Measurements from ENCODE around the gene PTPRE.

Gene PTPRE

GRCh38 chr10:128049226-128050120 is 142.6 kb downstream of the PTPRE start:
- Histone ChIP-seq H3K9ac (no peak overlapping the region), H3K4me2 (no peak overlapping the region), H3K36me3 (ENCODE audit: insufficient read depth) (no peaks in the 10 kb centered on the region), H3K27me3 (ENCODE audit: insufficient read depth, low read depth) (no peaks in the 10 kb centered on the region), H3K4me1 (ENCODE audit: low read depth, poor library complexity, severe bottlenecking) (no peaks in the 10 kb centered on the region), H2AFZ (ENCODE audit: low read depth) (no peak overlapping the region), H3K4me3 (IDR thresholded peaks at IDR 0.05; ENCODE audit: insufficient read depth, low read depth, low read length) (no peak overlapping the region), H4K20me1 (ENCODE audit: insufficient read depth) (no peaks in the 10 kb centered on the region), H3K27ac (no peak overlapping the region), H3K79me2 (ENCODE audit: insufficient read depth, low read depth) (no peaks in the 10 kb centered on the region)
- TF ChIP-seq CTCF (conservative IDR thresholded peaks at IDR 0.05; ENCODE audit: low read depth, low read length): no peak

- no peak overlapping the region for H3K27ac ChIP-seq
- H2AFZ ChIP-seq (ENCODE audit: low read depth): no peak overlapping the region
- TF ChIP-seq CTCF (conservative IDR thresholded peaks at IDR 0.05; ENCODE audit: low read depth, low read length): no peak
- no peak overlapping the region for H3K4me3 ChIP-seq (IDR thresholded peaks at IDR 0.05; ENCODE audit: insufficient read depth, low read depth, low read length)
- no peaks in the 10 kb centered on the region for H3K4me1 ChIP-seq (ENCODE audit: low read depth, poor library complexity, severe bottlenecking)
- no peaks in the 10 kb centered on the region for H3K79me2 ChIP-seq (ENCODE audit: insufficient read depth, low read depth)
- H3K9ac ChIP-seq: no peak overlapping the region
- H3K36me3 ChIP-seq (ENCODE audit: insufficient read depth): no peaks in the 10 kb centered on the region
- H3K4me2 ChIP-seq: no peak overlapping the region
- H3K27me3 ChIP-seq (ENCODE audit: insufficient read depth, low read depth): no peaks in the 10 kb centered on the region
- no peaks in the 10 kb centered on the region for H4K20me1 ChIP-seq (ENCODE audit: insufficient read depth)
Observed at GRCh38 chr10:128050121-128050516, 143.2 kb downstream of the PTPRE start.

GRCh38 chr10:128050936-128051335 is 144.0 kb downstream of the PTPRE start:
- no peaks in the 10 kb centered on the region for H3K27me3 ChIP-seq (ENCODE audit: insufficient read depth, low read depth)
- TF ChIP-seq CTCF (conservative IDR thresholded peaks at IDR 0.05; ENCODE audit: low read depth, low read length): no peak
- no peaks in the 10 kb centered on the region for H4K20me1 ChIP-seq (ENCODE audit: insufficient read depth)
- no peaks in the 10 kb centered on the region for H3K4me1 ChIP-seq (ENCODE audit: low read depth, poor library complexity, severe bottlenecking)
- H2AFZ ChIP-seq (ENCODE audit: low read depth): no peak overlapping the region
- no peak overlapping the region for H3K9ac ChIP-seq
- H3K27ac ChIP-seq: no peak overlapping the region
- no peak overlapping the region for H3K4me3 ChIP-seq (IDR thresholded peaks at IDR 0.05; ENCODE audit: insufficient read depth, low read depth, low read length)
- no peaks in the 10 kb centered on the region for H3K79me2 ChIP-seq (ENCODE audit: insufficient read depth, low read depth)
- H3K36me3 ChIP-seq (ENCODE audit: insufficient read depth): no peaks in the 10 kb centered on the region
- no peak overlapping the region for H3K4me2 ChIP-seq

- Histone ChIP-seq H2AFZ (ENCODE audit: low read depth) (no peak overlapping the region), H3K4me1 (ENCODE audit: low read depth, poor library complexity, severe bottlenecking) (no peaks in the 10 kb centered on the region), H3K4me3 (IDR thresholded peaks at IDR 0.05; ENCODE audit: insufficient read depth, low read depth, low read length) (no peak overlapping the region), H3K79me2 (ENCODE audit: insufficient read depth, low read depth) (no peaks in the 10 kb centered on the region), H3K4me2 (no peak overlapping the region), H3K9ac (no peak overlapping the region), H3K27me3 (ENCODE audit: insufficient read depth, low read depth) (no peaks in the 10 kb centered on the region), H4K20me1 (ENCODE audit: insufficient read depth) (no peaks in the 10 kb centered on the region), H3K27ac (no peak overlapping the region), H3K36me3 (ENCODE audit: insufficient read depth) (no peaks in the 10 kb centered on the region)
- no peak for TF ChIP-seq CTCF (conservative IDR thresholded peaks at IDR 0.05; ENCODE audit: low read depth, low read length)
Observed at GRCh38 chr10:128051548-128051947, 144.6 kb downstream of the PTPRE start.

Data from KMS-11 (cell line).